GM20000 (cell line): Measurements from ENCODE around the gene CSMD2.
"Not testable (repeated sequence)": the region's sequence is repeated elsewhere in the genome, so short reads cannot be mapped to it uniquely, and the experiment has no call there.

ENCODE experiments used
- DNase-seq: peaks from one replicate; pipeline ENCODE4 v3.0.0; 2012; ENCODE audit warnings: low spot score
- TF ChIP-seq, protein P1 (sequence below): IDR thresholded peaks from 2 replicates; pipeline ENCODE4 v1.5.1; 2012; ENCODE audit warnings: mild to moderate bottlenecking, control low read depth; ENCODE audit errors: extremely low read depth, missing control alignments

CSMD2 gene

DNA sequence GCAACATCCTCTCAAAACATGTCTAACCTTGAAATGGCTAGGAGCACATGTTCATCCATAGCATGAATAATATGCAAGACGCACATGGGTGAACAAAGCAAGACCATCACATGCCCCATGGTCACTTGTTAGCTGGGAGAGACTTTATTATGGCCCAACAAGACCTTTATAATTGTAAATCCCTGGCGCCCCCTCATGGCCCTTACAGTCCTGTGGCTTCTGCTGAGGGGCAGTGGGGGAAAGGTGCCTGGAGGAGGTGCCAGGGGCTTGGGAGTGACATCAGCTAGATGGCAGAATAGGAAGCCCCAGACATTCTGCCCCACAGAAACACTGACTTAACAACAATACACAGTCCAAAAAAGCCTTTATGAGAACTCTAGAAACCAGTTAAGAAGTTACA, 51.7 kb downstream of the CSMD2 start:
- TF ChIP-seq, protein P1, sequence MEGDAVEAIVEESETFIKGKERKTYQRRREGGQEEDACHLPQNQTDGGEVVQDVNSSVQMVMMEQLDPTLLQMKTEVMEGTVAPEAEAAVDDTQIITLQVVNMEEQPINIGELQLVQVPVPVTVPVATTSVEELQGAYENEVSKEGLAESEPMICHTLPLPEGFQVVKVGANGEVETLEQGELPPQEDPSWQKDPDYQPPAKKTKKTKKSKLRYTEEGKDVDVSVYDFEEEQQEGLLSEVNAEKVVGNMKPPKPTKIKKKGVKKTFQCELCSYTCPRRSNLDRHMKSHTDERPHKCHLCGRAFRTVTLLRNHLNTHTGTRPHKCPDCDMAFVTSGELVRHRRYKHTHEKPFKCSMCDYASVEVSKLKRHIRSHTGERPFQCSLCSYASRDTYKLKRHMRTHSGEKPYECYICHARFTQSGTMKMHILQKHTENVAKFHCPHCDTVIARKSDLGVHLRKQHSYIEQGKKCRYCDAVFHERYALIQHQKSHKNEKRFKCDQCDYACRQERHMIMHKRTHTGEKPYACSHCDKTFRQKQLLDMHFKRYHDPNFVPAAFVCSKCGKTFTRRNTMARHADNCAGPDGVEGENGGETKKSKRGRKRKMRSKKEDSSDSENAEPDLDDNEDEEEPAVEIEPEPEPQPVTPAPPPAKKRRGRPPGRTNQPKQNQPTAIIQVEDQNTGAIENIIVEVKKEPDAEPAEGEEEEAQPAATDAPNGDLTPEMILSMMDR, result no peak
- no peak for DNase-seq

DNA sequence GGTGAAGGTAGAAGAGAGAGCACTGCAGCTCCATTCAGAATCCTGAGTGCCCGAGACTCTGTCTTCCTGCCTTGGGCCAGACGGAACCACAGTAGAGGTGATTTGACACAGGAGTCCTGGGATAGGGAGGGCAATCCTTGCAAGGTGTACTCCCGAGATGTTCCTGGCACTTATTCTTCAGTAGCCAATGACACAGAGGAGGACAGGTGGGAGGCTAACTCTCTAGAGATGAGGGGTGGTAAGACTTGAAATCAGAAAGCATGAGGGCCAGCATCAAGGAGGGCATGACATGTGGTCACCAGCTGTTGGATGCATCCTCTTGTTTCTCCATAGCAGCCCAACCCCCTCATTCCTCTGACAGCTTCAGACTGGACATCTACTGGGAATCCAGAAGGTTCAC, 56.3 kb downstream of the CSMD2 start:
- no peak for DNase-seq
- TF ChIP-seq, protein P1, result no peak

DNA sequence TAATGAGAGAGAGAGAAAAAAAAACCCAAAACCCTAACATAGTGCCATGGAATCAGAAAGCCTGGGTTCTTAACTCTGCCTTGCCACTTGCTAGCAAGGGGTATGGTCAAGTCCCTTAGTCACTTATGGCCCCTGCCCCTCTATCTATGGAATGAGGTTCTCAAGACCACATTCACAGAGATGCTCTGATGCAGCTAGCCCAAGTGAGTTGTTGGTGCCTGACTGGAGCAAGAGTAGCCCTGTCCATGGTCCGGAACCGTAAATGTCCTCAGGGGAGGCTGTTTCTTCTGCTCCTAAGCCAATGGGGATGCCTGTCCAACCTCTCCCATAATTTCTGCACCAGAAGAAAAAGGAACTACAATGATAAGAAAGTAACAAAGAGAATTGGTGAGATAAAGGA, 56.8 kb downstream of the CSMD2 start:
- DNase-seq, result no peak
- TF ChIP-seq, protein P1, result no peak

DNA sequence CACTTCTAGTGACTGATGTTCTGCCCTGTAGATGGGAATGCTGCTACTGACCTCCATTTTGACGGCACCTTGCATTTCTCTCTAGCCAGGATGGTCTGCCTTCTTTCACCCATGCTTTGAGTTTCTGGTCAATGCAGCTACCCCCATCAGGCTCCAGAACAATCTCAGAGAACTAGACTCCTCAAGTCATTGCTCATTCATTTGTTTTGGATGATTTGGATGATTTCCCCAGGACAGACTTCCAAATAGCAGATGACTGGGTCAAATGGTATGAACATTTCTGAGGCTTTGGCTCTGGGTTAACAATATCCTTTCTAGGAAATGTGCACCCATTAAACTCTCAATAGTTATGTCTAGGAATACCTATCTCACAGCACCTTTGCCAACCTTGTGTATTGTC, 63.9 kb downstream of the CSMD2 start:
- no peak for DNase-seq
- TF ChIP-seq, protein P1, result no peak

DNA sequence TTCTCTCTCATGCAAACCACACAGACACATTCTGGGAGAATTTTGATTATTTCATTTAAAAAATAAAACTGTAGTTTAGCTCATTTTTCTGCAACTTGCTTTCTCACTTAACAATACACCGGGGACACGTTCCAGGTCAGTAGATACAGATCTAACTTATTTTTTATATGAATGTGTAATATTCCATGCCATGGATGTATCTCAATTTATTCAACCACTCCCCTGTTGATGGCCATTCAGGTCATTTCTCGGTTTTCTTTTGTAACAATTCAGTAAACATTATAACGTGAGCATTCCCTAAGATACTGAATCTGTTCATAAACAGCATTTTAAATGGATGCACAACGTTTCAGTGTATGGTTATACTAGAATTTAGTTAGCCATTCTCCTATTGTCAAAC, 64.7 kb downstream of the CSMD2 start:
- DNase-seq, result no peak
- TF ChIP-seq, protein P1, result no peak

DNA sequence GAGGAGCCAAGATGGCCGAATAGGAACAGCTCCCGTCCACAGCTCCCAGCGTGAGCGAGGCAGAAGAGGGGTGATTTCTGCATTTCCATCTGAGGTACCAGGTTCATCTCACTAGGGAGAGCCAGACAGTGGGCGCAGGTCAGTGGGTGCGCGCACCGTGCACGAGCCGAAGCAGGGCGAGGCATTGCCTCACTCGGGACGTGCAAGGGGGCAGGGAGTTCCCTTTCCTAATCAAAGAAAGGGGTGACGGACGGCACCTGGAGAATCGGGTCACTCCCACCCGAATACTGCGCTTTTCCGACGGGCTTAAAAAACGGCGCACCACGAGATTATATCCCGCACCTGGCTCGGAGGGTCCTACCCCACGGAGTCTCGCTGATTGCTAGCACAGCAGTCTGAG, 72.6 kb downstream of the CSMD2 start:
- not testable (repeated sequence) for DNase-seq

DNA sequence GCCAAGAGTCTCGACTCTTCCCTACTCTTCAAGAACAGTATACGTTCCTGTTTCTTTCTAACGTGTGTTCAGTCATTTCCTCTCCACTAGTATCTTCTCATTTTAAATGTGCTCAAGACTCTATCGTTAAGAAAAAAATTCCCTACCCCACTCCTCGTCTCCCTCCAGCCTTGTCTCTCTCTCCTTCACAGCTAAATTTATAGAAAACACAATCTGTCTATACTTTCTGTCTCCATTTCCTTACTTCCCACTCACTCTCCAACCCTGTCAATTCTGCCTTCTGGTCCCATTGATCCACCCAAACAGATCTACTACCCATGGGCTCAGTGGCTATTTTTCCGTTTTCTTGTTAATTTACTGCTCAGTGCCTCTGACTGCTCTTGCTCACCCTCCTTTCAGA, 75.3 kb downstream of the CSMD2 start:
- no peak for DNase-seq
- TF ChIP-seq, protein P1, result no peak

DNA sequence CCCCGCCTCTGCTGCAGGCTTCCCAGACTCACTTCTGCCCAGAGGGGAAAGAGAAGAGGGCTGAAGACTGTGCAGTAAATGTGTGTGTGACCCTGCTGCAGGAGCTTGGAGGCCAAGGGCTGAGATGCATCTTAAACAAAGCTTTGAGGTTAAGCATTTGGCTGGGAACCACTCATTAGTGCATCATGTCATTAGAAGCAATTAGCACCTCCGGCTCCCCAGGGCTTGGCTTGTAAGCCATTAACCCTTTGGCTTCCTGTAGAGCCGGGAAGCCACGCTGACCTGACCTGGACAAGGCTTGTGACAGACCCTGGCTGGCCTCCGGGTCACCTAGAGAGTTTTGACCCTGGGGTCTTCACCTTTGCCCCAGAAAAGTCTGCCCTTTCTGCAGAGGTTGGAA, 77.0 kb downstream of the CSMD2 start:
- DNase-seq, result no peak
- TF ChIP-seq, protein P1, result no peak
